ENCODE data around the gene DOCK3.
A peak's percentile ranks its signal among the peaks of the same experiment; 100 is the strongest.
"Not testable (repeated sequence)": the region's sequence is repeated elsewhere in the genome, so short reads cannot be mapped to it uniquely, and the experiment has no call there.

Gene DOCK3

GRCh38 chr3:51375571-51375970, 700.8 kb downstream of the DOCK3 start:
- no peak for DNase-seq

GRCh38 chr3:51378065-51378464, 703.3 kb downstream of the DOCK3 start:
- no peak for DNase-seq

GRCh38 chr3:51378726-51379125, 704.0 kb downstream of the DOCK3 start:
- no peak for DNase-seq

- DNase-seq = no peak
These were observed 704.6 kb downstream of the DOCK3 start for GRCh38 chr3:51379301-51379700.

GRCh38 chr3:51379746-51380455, 705.2 kb downstream of the DOCK3 start:
- no peak for DNase-seq

- DNase-seq = no peak
These were observed 706.0 kb downstream of the DOCK3 start for GRCh38 chr3:51380601-51381332.

- DNase-seq = no peak
These were observed 706.6 kb downstream of the DOCK3 start for GRCh38 chr3:51381333-51381705.

- no peak for DNase-seq
These were observed 707.5 kb downstream of the DOCK3 start for GRCh38 chr3:51382076-51382745.

GRCh38 chr3:51382947-51383578, 708.3 kb downstream of the DOCK3 start:
- DNase-seq = no peak

- DNase-seq = peak in 1 of 5 donors; percentile 42
These were observed 709.5 kb downstream of the DOCK3 start for GRCh38 chr3:51384055-51384725.

GRCh38 chr3:51384726-51385473, 710.2 kb downstream of the DOCK3 start, which contains the start of gene MANF:
MANF (plus strand) TSS chr3:51385291; CDS start chr3:51385343, 52 bp downstream.
- peak; percentile 96 to 99 (median 96) for DNase-seq

- DNase-seq = no peak
These were observed 710.9 kb downstream of the DOCK3 start for GRCh38 chr3:51385621-51386091.

- no peak for DNase-seq
These were observed 711.6 kb downstream of the DOCK3 start for GRCh38 chr3:51386159-51386851.

- DNase-seq = no peak
These were observed 712.1 kb downstream of the DOCK3 start for GRCh38 chr3:51386852-51387229.

- DNase-seq = not testable (repeated sequence)
These were observed 712.6 kb downstream of the DOCK3 start for GRCh38 chr3:51387281-51387680.

- DNase-seq = no peak
These were observed 713.7 kb downstream of the DOCK3 start for GRCh38 chr3:51388286-51389029.

GRCh38 chr3:51389423-51390183, 714.9 kb downstream of the DOCK3 start:
- DNase-seq = peak in 4 of 5 donors; percentile 49 to 56 (median 52)

GRCh38 chr3:51390246-51391074, 715.7 kb downstream of the DOCK3 start:
- DNase-seq = no peak
